HCT116 (cell line): ENCODE measurements around the gene SVIL. TPM values are rescaled to one million over a fixed set of nuclear protein-coding genes. Genes with fewer than 3 reads are reported as not detected.

Source experiments
- ATAC-seq: fragments of 200-7000 bp; cut with Tn5 transposase; 2 replicates; pipeline ENCODE4 v1.9.1; 2020; ENCODE audit warnings: mild to moderate bottlenecking, moderate library complexity
- BruUV-seq: library from RNA; stranded (reverse); fragments of 400-500 nt; replicated peaks from 2 replicates; lab custom pipeline; 2021; lab: Mats Ljungman, UMichigan
- CTCF ChIA-PET: fragments of 300-600 bp; sonication (Branson Sonifier 250); formaldehyde crosslinking; loops from one replicate; lab custom pipeline; 2021; ENCODE audit warnings: antibody characterized with exemption; lab: Charles Lee
- POLR2A ChIA-PET: fragments of 300-600, 350-600 bp; sonication (Branson Sonifier 250); formaldehyde crosslinking; loops from one replicate; lab custom pipeline; 2021; ENCODE audit warnings: antibody characterized with exemption; lab: Charles Lee
- RAD21 ChIA-PET, 2 experiments: fragments of 300-600 bp; sonication (Branson Sonifier 250); formaldehyde crosslinking; loops; one replicate each; lab custom pipeline; 2023; ENCODE audit warnings: low total read pairs in 2 of 2; ENCODE audit not compliant: uncharacterized antibody in 2 of 2, unreplicated experiment in 2 of 2, low non-redundant PET in 1 of 2; lab: Charles Lee
- DNase-seq: peaks from one replicate; pipeline ENCODE4 v3.0.0-alpha.2; 2010; ENCODE audit warnings: low read depth, low spot score
- H2AFZ ChIP-seq: fragments of 200-600 bp; shearing (Covaris generic), sonication (generic); 2 replicates; pipeline ENCODE4 v1.6.1; 2017; ENCODE audit warnings: low read depth, mixed run types, mixed read lengths, antibody characterized with exemption, low read length; ENCODE audit not compliant: poor library complexity, severe bottlenecking
- H3K27ac ChIP-seq: 2 replicates; pipeline ENCODE4 v1.5.1; 2012; ENCODE audit warnings: low read depth, low read length
- H3K27me3 ChIP-seq: fragments of 200-600 bp; sonication (generic); 2 replicates; pipeline ENCODE4 v1.6.1; 2016; ENCODE audit warnings: mixed run types, low read length, mixed read lengths; ENCODE audit not compliant: insufficient read depth
- H3K36me3 ChIP-seq, 2 experiments: fragments of 200-500 bp in 1 of 2; fragments of 200-600 bp in 1 of 2; sonication (Bioruptor generic) in 1 of 2; sonication (generic) in 1 of 2; 2 replicates each; pipeline versions ENCODE4 v1.5.1 to v1.6.1; 2014 to 2016; ENCODE audit warnings: low read length in 2 of 2, inconsistent platforms in 1 of 2, mixed read lengths in 1 of 2, mixed run types in 1 of 2; ENCODE audit not compliant: insufficient read depth in 2 of 2, control insufficient read depth in 1 of 2
- H3K4me1 ChIP-seq, 2 experiments: fragments of 200-600 bp in 1 of 2; sonication (generic) in 1 of 2; 2 replicates each; pipeline versions ENCODE4 v1.5.1 to v1.6.1; 2012 to 2017; ENCODE audit warnings: low read length in 2 of 2, inconsistent platforms in 1 of 2, mild to moderate bottlenecking in 1 of 2, mixed read lengths in 1 of 2, mixed run types in 1 of 2, moderate library complexity in 1 of 2; ENCODE audit not compliant: insufficient read depth in 2 of 2, control insufficient read depth in 1 of 2
- H3K4me2 ChIP-seq: fragments of 200-600 bp; sonication (generic); 2 replicates; pipeline ENCODE4 v1.6.1; 2017; ENCODE audit warnings: mixed run types, low read length, mixed read lengths
- H3K4me3 ChIP-seq, 2 experiments: fragments of 200-600 bp in 1 of 2; sonication (generic) in 1 of 2; replicated peaks in 1 of 2; 2 replicates each; pipeline ENCODE4 v1.5.1; 2011 to 2016; ENCODE audit warnings: low read length in 2 of 2, control low read depth in 1 of 2, low read depth in 1 of 2, mild to moderate bottlenecking in 1 of 2, mixed read lengths in 1 of 2, mixed run types in 1 of 2
- H3K79me2 ChIP-seq: fragments of 200-600 bp; sonication (generic); 2 replicates; pipeline ENCODE4 v1.6.1; 2017; ENCODE audit warnings: mild to moderate bottlenecking, mixed run types, low read length, moderate library complexity, mixed read lengths; ENCODE audit not compliant: insufficient read depth
- H3K9ac ChIP-seq: fragments of 200-600 bp; sonication (generic); 2 replicates; pipeline ENCODE4 v1.6.1; 2016; ENCODE audit warnings: low read length, mixed read lengths
- H3K9me2 ChIP-seq: fragments of 200-600 bp; sonication (generic), shearing (Covaris generic); 2 replicates; pipeline ENCODE4 v1.6.1; 2017; ENCODE audit warnings: mixed run types, mild to moderate bottlenecking, moderate library complexity; ENCODE audit not compliant: insufficient read depth
- H3K9me3 ChIP-seq, 2 experiments: fragments of 200-500 bp in 1 of 2; fragments of 200-600 bp in 1 of 2; sonication (Bioruptor generic) in 1 of 2; sonication (generic) in 1 of 2; 2 replicates each; pipeline ENCODE4 v1.6.1; 2014 to 2017; ENCODE audit warnings: low read length in 2 of 2, mixed read lengths in 2 of 2, inconsistent platforms in 1 of 2, low read depth in 1 of 2, mild to moderate bottlenecking in 1 of 2, mixed run types in 1 of 2, moderate library complexity in 1 of 2; ENCODE audit not compliant: control insufficient read depth in 1 of 2, insufficient read depth in 1 of 2
- H4K20me1 ChIP-seq: fragments of 200-600 bp; sonication (generic), shearing (Covaris generic); 2 replicates; pipeline ENCODE4 v1.6.1; 2017; ENCODE audit warnings: mixed run types, mild to moderate bottlenecking, moderate library complexity; ENCODE audit not compliant: insufficient read depth
- ATF3 ChIP-seq: IDR thresholded peaks from 2 replicates; pipeline ENCODE4 v1.6.1; 2012
- CBX3 ChIP-seq: IDR thresholded peaks from 2 replicates; pipeline ENCODE4 v1.6.1; 2012; ENCODE audit warnings: low read depth
- CEBPB ChIP-seq: IDR thresholded peaks from 2 replicates; pipeline ENCODE4 v1.6.1; 2012; ENCODE audit warnings: low read depth
- CTCF ChIP-seq, 3 experiments: fragments of 200-600 bp in 1 of 3; sonication (generic) in 1 of 3; IDR thresholded peaks in 2 of 3; conservative IDR thresholded peaks in 1 of 3; 2 replicates each; pipeline ENCODE4 v1.5.1; 2012 to 2017; ENCODE audit warnings: low read depth in 2 of 3, low read length in 2 of 3, antibody characterized with exemption in 1 of 3, borderline replicate concordance in 1 of 3, control low read depth in 1 of 3, mild to moderate bottlenecking in 1 of 3, mixed read lengths in 1 of 3, mixed run types in 1 of 3, moderate library complexity in 1 of 3; ENCODE audit not compliant: insufficient read depth in 1 of 3
- EGR1 ChIP-seq: IDR thresholded peaks from 2 replicates; pipeline ENCODE4 v1.6.1; 2012; ENCODE audit warnings: low read depth
- ELF1 ChIP-seq: IDR thresholded peaks from 2 replicates; pipeline ENCODE4 v1.6.1; 2012; ENCODE audit warnings: low read depth, borderline replicate concordance
- EZH2 ChIP-seq: fragments of 200-600 bp; sonication (generic); IDR thresholded peaks from 2 replicates; pipeline ENCODE4 v1.6.1; 2017; ENCODE audit warnings: antibody characterized with exemption, mixed run types
- EZH2phosphoT487 ChIP-seq: fragments of 200-600 bp; IDR thresholded peaks from 2 replicates; pipeline ENCODE4 v1.6.1; 2018; ENCODE audit warnings: antibody characterized with exemption, borderline replicate concordance
- FOSL1 ChIP-seq: IDR thresholded peaks from 2 replicates; pipeline ENCODE4 v1.6.1; 2012; ENCODE audit warnings: low read depth
- JUND ChIP-seq: IDR thresholded peaks from 2 replicates; pipeline ENCODE4 v1.6.1; 2012
- MAX ChIP-seq: IDR thresholded peaks from 2 replicates; pipeline ENCODE4 v1.6.1; 2012
- POLR2A ChIP-seq: IDR thresholded peaks from 2 replicates; pipeline ENCODE4 v1.7.0; 2011; ENCODE audit warnings: borderline replicate concordance; ENCODE audit not compliant: insufficient read depth, insufficient read length; ENCODE audit errors: extremely low read depth
- POLR2AphosphoS5 ChIP-seq: IDR thresholded peaks from 2 replicates; pipeline ENCODE4 v1.6.1; 2011; ENCODE audit warnings: mild to moderate bottlenecking, low read depth, low read length, moderate library complexity
- REST ChIP-seq: IDR thresholded peaks from 2 replicates; pipeline ENCODE4 v1.6.1; 2012; ENCODE audit warnings: low read depth
- SIN3A ChIP-seq: IDR thresholded peaks from 2 replicates; pipeline ENCODE4 v1.6.1; 2012; ENCODE audit warnings: low read depth
- SP1 ChIP-seq: IDR thresholded peaks from 2 replicates; pipeline ENCODE4 v1.6.1; 2012; ENCODE audit warnings: low read depth
- SRF ChIP-seq: IDR thresholded peaks from 2 replicates; pipeline ENCODE4 v1.6.1; 2012; ENCODE audit warnings: low read depth
- TCF7L2 ChIP-seq: IDR thresholded peaks from 2 replicates; pipeline ENCODE4 v1.7.0; 2011; ENCODE audit warnings: borderline replicate concordance, inconsistent platforms; ENCODE audit not compliant: insufficient read depth, insufficient read length; ENCODE audit errors: extremely low read depth
- ZFX ChIP-seq: fragments of 450-650 bp; IDR thresholded peaks from 2 replicates; pipeline ENCODE4 v1.6.1; 2017
- ZNF274 ChIP-seq: fragments of 200-500 bp; sonication (Bioruptor generic); IDR thresholded peaks from 2 replicates; pipeline ENCODE4 v1.6.1; 2014; ENCODE audit warnings: mild to moderate bottlenecking, low read depth, low read length, inconsistent platforms
- intact Hi-C: fragments of 100-400 bp; cut with micrococcal nuclease; formaldehyde crosslinking; loops from 2 replicates; pipeline ENCODE4 v1.10.0; 2022
- total RNA-seq: library from RNA; stranded (reverse); gene quantifications from one replicate; pipeline ENCODE4 v1.2.1, GENCODE V29; 2021; ENCODE audit not compliant: unreplicated experiment

Gene SVIL
- total RNA-seq, 1 experiment from 2014 or later: 27.0 TPM

GRCh38 chr10:29652192-29652591 is 17.4 kb upstream of the SVIL start (continued):
- TF ChIP-seq REST (no peak), ELF1 (no peak), FOSL1 (no peak), ZFX (no peak), CEBPB (no peak), EGR1 (no peak), SRF (no peak), SP1 (no peak), ZNF274 (no peak), POLR2A (no peak)

GRCh38 chr10:29651767-29652166 is 17.0 kb upstream of the SVIL start:
- POLR2A ChIA-PET: no interaction called here
- TF ChIP-seq EZH2phosphoT487: no peak
- TF ChIP-seq ATF3: no peak
- TF ChIP-seq CTCF (IDR thresholded peaks at IDR 0.05 in 2 of 3, conservative IDR thresholded peaks at IDR 0.05 in 1 of 3; ENCODE audit: borderline replicate concordance in 1 of 3, insufficient read depth in 1 of 3, low read depth in 2 of 3, low read length in 2 of 3): no peak
- no peak for TF ChIP-seq MAX
- no peak for TF ChIP-seq SRF
- no peak for TF ChIP-seq SP1
- no peak for TF ChIP-seq ZNF274
- TF ChIP-seq CEBPB: no peak
- TF ChIP-seq SIN3A: no peak
- no peak for TF ChIP-seq JUND
- TF ChIP-seq TCF7L2: no peak
- no peak for TF ChIP-seq POLR2A
- no peak for TF ChIP-seq EZH2
- TF ChIP-seq CBX3: no peak
- TF ChIP-seq FOSL1: no peak
- no peak for TF ChIP-seq POLR2AphosphoS5

More at GRCh38 chr10:29651767-29652166, 17.0 kb upstream of the SVIL start:
- Histone ChIP-seq H4K20me1 (no peaks in the 10 kb centered on the region), H3K4me1 (peaks cover 32 to 34% of the 10 kb centered on the region in 2 experiments), H3K4me2 (no peak overlapping the region), H3K9me2 (no peaks in the 10 kb centered on the region), H3K9me3 (peaks cover under 1 to 4% of the 10 kb centered on the region in 2 experiments; a peak in 2 of 4 replicates), H3K27ac (no peak overlapping the region), H3K79me2 (no peaks in the 10 kb centered on the region), H3K4me3 (no peak overlapping the region), H3K9ac (no peak overlapping the region), H2AFZ (no peak overlapping the region), H3K36me3 (peaks cover 0 to 10% of the 10 kb centered on the region in 2 experiments; a peak in 1 of 4 replicates), H3K27me3 (no peaks in the 10 kb centered on the region)
- BruUV-seq: no TSS peak
- intact Hi-C loops: no loop called here
- RAD21 ChIA-PET: no interaction called here
- CTCF ChIA-PET: no interaction called here
- DNase-seq: no peak
- no peak for ATAC-seq
